Measurements from ENCODE around the gene ONECUT2. TPM values are rescaled to one million over a fixed set of nuclear protein-coding genes. Genes with fewer than 3 reads are reported as not detected.
A peak's percentile ranks its signal among the peaks of the same experiment; 100 is the strongest.

The ONECUT2 gene
- under 0.01 TPM for total RNA-seq (2013)
- polyA plus RNA-seq (not detected), polyA minus RNA-seq (under 0.01 TPM in 1 of 2 replicates, not detected in the other), total RNA-seq (0.06 to 25.7 (median 0.26) reads per million in 11 experiments)

GRCh38 chr18:57434536-57435494 is at the start of gene ONECUT2:
Gene ONECUT2, plus strand, starts transcription at chr18:57435374. Its CDS starts 343 bp downstream, at chr18:57435717.
- H2AFZ ChIP-seq (ENCODE audit: insufficient read depth, low read depth, low read length, poor library complexity, severe bottlenecking), result peak within 1 kb of the TSS; percentile 9
- peaks cover 9 to 66% (median 61%) of the 10 kb centered on the region in 7 donors for H3K9me3 Mint-ChIP-seq
- H3K4me3 Mint-ChIP-seq, result peak within 1 kb of the TSS; percentile 70 to 92
- peaks cover 89 to 93% of the 10 kb centered on the region in 2 donors for H3K27me3 ChIP-seq (ENCODE audit: control insufficient read depth in 2 of 2, insufficient read depth in 2 of 2, low read length in 2 of 2)
- no peaks in the 10 kb centered on the region for H4K20me1 ChIP-seq (ENCODE audit: insufficient read depth, low read length)
- peak within 1 kb of the TSS; percentile 77 for H3K4me2 ChIP-seq (replicated peaks; ENCODE audit: extremely low read depth, low read length, poor library complexity, severe bottlenecking)
- H3K27ac Mint-ChIP-seq, result peak within 1 kb of the TSS in 1 of 7 donors; percentile 54
- peaks cover 92 to 95% (median 95%) of the 10 kb centered on the region in 3 donors for H3K27me3 Mint-ChIP-seq (ENCODE audit: low read depth in 3 of 3)
- peaks cover 40 to 43% of the 10 kb centered on the region in 2 donors for H3K4me1 ChIP-seq (ENCODE audit: control insufficient read depth in 1 of 2, insufficient read depth in 2 of 2, low read length in 2 of 2)
- H3K4me3 ChIP-seq (replicated peaks in 1 of 3; ENCODE audit: low read depth in 2 of 3, low read length in 3 of 3), result peak within 1 kb of the TSS; percentile 14 to 75 (median 21)
- TF ChIP-seq CTCF (IDR thresholded peaks at IDR 0.05), result no peak
- DNase-seq, result peak; percentile 60 to 70 (median 64)
- no peak within 1 kb of the TSS for H3K9ac ChIP-seq (ENCODE audit: insufficient read depth, low read length, poor library complexity, severe bottlenecking)
- H3K79me2 ChIP-seq (ENCODE audit: insufficient read depth, low read length), result no peaks in the 10 kb centered on the region
- H3K4me1 Mint-ChIP-seq, result peaks cover 58% of the 10 kb centered on the region
- peaks cover 17 to 27% of the 10 kb centered on the region in 2 donors for H3K36me3 Mint-ChIP-seq
- WGBS (ENCODE audit: insufficient coverage), result under 1% methylated on average over 49 of the region's 69 CpGs
- intact Hi-C loops (cut with micrococcal nuclease), result no loop called here
- no peaks in the 10 kb centered on the region for H3K36me3 ChIP-seq (replicated peaks in 1 of 2; ENCODE audit: control insufficient read depth in 1 of 2, insufficient read depth in 2 of 2, low read length in 2 of 2)
- H3K27ac ChIP-seq (ENCODE audit: low read depth in 1 of 2, low read length in 2 of 2), result no peak within 1 kb of the TSS
- H3K9me3 ChIP-seq (replicated peaks in 1 of 2; ENCODE audit: control insufficient read depth in 1 of 2, insufficient read depth in 1 of 2, low read length in 2 of 2), result peaks cover 22 to 78% of the 10 kb centered on the region in 2 donors

GRCh38 chr18:57389271-57389670 is 45.9 kb upstream of the ONECUT2 start:
- no CpG with 5 or more reads among the region's 2 CpGs for WGBS (ENCODE audit: insufficient coverage)
- no peaks in the 10 kb centered on the region for H4K20me1 ChIP-seq (ENCODE audit: insufficient read depth, low read length)
- TF ChIP-seq CTCF (IDR thresholded peaks at IDR 0.05), result no peak
- no peaks in the 10 kb centered on the region for H3K9me3 ChIP-seq (replicated peaks in 1 of 2; ENCODE audit: control insufficient read depth in 1 of 2, insufficient read depth in 1 of 2, low read length in 2 of 2)
- H3K27ac Mint-ChIP-seq, result no peak overlapping the region
- no peaks in the 10 kb centered on the region for H3K4me1 Mint-ChIP-seq
- H3K27ac ChIP-seq (ENCODE audit: low read depth in 1 of 2, low read length in 2 of 2), result no peak overlapping the region
- intact Hi-C loops (cut with micrococcal nuclease), result no loop called here
- no peak overlapping the region for H2AFZ ChIP-seq (ENCODE audit: insufficient read depth, low read depth, low read length, poor library complexity, severe bottlenecking)
- no peak overlapping the region for H3K4me3 ChIP-seq (replicated peaks in 1 of 3; ENCODE audit: low read depth in 2 of 3, low read length in 3 of 3)
- H3K4me1 ChIP-seq (ENCODE audit: control insufficient read depth in 1 of 2, insufficient read depth in 2 of 2, low read length in 2 of 2), result no peaks in the 10 kb centered on the region
- no peak overlapping the region for H3K4me2 ChIP-seq (replicated peaks; ENCODE audit: extremely low read depth, low read length, poor library complexity, severe bottlenecking)
- no peak for DNase-seq
- no peaks in the 10 kb centered on the region for H3K36me3 Mint-ChIP-seq
- H3K27me3 ChIP-seq (ENCODE audit: control insufficient read depth in 2 of 2, insufficient read depth in 2 of 2, low read length in 2 of 2), result no peaks in the 10 kb centered on the region
- H3K9ac ChIP-seq (ENCODE audit: insufficient read depth, low read length, poor library complexity, severe bottlenecking), result no peak overlapping the region
- no peaks in the 10 kb centered on the region for H3K36me3 ChIP-seq (replicated peaks in 1 of 2; ENCODE audit: control insufficient read depth in 1 of 2, insufficient read depth in 2 of 2, low read length in 2 of 2)
- H3K4me3 Mint-ChIP-seq, result no peak overlapping the region
- H3K79me2 ChIP-seq (ENCODE audit: insufficient read depth, low read length), result no peaks in the 10 kb centered on the region
- H3K27me3 Mint-ChIP-seq (ENCODE audit: low read depth in 3 of 3), result peaks cover 3 to 10% (median 4%) of the 10 kb centered on the region in 3 donors
- peaks cover 0 to 4% (median 0%) of the 10 kb centered on the region in 7 donors for H3K9me3 Mint-ChIP-seq
